Skeletal muscle tissue (tissue), 4 donors: ENCODE results near the gene FNDC3B. TPM values are rescaled to one million over a fixed set of nuclear protein-coding genes. Genes with fewer than 3 reads are reported as not detected.
A peak's percentile ranks its signal among the peaks of the same experiment; 100 is the strongest.

Experiments
- H3K27ac ChIP-seq: one replicate; pipeline ENCODE4 v1.7.0; 2013; ENCODE audit warnings: mild to moderate bottlenecking, low read depth, low read length, inconsistent platforms
- H3K27me3 ChIP-seq, 3 donors: one replicate each; pipeline ENCODE4 v1.7.0; 2013; ENCODE audit warnings: low read length in 3 of 3; ENCODE audit not compliant: control insufficient read depth in 3 of 3, insufficient read depth in 3 of 3
- H3K36me3 ChIP-seq, 3 donors: one replicate each; pipeline ENCODE4 v1.7.0; 2013; ENCODE audit warnings: low read length in 3 of 3; ENCODE audit not compliant: control insufficient read depth in 3 of 3, insufficient read depth in 3 of 3
- H3K4me1 ChIP-seq, 3 donors: one replicate each; pipeline ENCODE4 v1.7.0; 2013; ENCODE audit warnings: low read length in 3 of 3, mild to moderate bottlenecking in 3 of 3; ENCODE audit not compliant: control insufficient read depth in 3 of 3, insufficient read depth in 3 of 3
- H3K4me3 ChIP-seq, 3 donors: one replicate each; pipeline ENCODE4 v1.7.0; 2013; ENCODE audit warnings: low read length in 3 of 3
- H3K9ac ChIP-seq, 3 donors: one replicate each; pipeline ENCODE4 v1.7.0; 2013; ENCODE audit warnings: low read length in 3 of 3, mild to moderate bottlenecking in 3 of 3, moderate library complexity in 2 of 3, low read depth in 1 of 3
- H3K9me3 ChIP-seq, 3 donors: one replicate each; pipeline ENCODE4 v1.7.0; 2013; ENCODE audit warnings: low read length in 3 of 3; ENCODE audit not compliant: control insufficient read depth in 3 of 3
- total RNA-seq: library from RNA; depleted of rRNA; stranded (reverse); fragments of >200 nt; gene quantifications from one replicate; pipeline ENCODE4 v1.2.3, GENCODE V29; 2014
- donor health status: Osteomylitis.

FNDC3B gene
- total RNA-seq, 1 donor from 2014 or later: 140 TPM

DNA sequence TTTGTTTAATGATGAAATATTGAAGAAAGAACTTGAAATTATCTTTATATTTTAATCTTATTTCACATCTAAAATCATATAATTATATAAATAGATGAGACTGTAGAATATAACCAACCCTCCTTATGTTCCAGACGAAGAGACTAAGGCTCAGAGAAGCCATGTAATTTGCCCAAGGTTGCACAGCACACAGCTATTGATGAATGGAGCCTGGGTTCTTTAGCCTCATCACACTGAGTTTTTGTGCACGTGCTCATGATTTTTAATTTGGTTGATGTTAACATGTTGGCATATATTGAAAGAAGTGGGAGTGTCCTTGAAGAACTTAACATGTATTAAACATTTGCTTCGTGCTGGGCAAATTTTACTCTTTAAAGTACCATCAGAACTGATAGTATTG, 151.6 kb downstream of the FNDC3B start:
- Histone ChIP-seq H3K4me1 (peaks cover 6 to 10% (median 8%) of the 10 kb centered on the region in 3 donors), H3K9ac (no peak overlapping the region), H3K36me3 (no peaks in the 10 kb centered on the region), H3K9me3 (no peaks in the 10 kb centered on the region), H3K27ac (no peak overlapping the region), H3K27me3 (no peaks in the 10 kb centered on the region), H3K4me3 (no peak overlapping the region)

DNA sequence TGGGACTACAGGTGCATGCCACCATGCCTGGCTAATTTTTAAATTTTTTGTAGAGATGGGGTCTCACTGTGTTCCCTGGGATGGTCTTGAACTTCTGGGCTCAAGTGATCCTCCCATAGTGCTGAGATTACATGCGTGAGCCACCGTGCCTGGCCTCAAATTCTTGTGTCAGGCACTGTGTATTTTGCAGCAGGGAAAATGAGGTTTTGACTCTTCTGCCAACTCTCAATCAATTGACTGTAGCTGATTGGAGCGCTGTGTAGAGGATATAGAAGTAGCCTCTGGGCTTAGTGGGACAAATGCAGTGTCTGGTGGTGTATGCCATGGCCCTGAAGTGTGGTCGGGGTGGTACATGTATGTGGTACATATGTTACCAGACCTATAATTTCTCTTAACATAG, 152.3 kb downstream of the FNDC3B start:
- H3K4me1 ChIP-seq: peaks cover 6 to 10% (median 8%) of the 10 kb centered on the region in 3 donors
- no peak overlapping the region for H3K9ac ChIP-seq
- H3K9me3 ChIP-seq: no peaks in the 10 kb centered on the region
- no peak overlapping the region for H3K4me3 ChIP-seq
- H3K27ac ChIP-seq: no peak overlapping the region
- H3K27me3 ChIP-seq: no peaks in the 10 kb centered on the region
- H3K36me3 ChIP-seq: no peaks in the 10 kb centered on the region

DNA sequence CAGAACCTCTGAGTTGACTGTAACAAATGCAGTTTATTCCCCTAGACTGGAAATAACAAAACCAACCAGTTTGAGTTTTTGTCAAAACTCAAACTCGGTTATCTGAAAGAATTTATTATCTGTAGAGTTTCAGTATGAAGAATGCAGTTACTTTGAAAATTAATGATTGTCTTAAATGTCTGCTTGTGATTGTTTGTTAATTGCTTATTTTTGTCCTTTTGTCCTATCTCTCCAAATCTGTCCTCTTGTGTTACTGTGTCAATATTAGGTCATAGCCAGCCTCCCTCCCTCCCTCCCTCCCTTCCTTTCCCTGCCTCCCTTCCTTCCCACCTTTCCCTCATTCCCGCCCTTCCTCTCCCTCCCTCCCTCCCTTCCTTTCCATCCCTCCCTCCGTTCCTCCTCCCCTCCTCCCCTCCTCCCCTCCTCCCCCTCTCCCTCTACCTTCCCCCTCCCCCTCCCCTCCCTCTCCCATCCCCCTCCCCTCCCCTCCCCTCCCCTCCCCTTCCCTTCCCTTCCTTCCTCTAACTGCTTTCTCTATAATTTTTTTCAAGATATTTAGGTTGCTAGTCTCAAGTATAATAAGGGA, 153.5 kb downstream of the FNDC3B start:
- no peak overlapping the region for H3K4me3 ChIP-seq
- no peak overlapping the region for H3K27ac ChIP-seq
- H3K27me3 ChIP-seq: no peaks in the 10 kb centered on the region
- no peaks in the 10 kb centered on the region for H3K9me3 ChIP-seq
- H3K36me3 ChIP-seq: no peaks in the 10 kb centered on the region
- H3K9ac ChIP-seq: no peak overlapping the region
- H3K4me1 ChIP-seq: peaks cover 6 to 10% (median 8%) of the 10 kb centered on the region in 3 donors

DNA sequence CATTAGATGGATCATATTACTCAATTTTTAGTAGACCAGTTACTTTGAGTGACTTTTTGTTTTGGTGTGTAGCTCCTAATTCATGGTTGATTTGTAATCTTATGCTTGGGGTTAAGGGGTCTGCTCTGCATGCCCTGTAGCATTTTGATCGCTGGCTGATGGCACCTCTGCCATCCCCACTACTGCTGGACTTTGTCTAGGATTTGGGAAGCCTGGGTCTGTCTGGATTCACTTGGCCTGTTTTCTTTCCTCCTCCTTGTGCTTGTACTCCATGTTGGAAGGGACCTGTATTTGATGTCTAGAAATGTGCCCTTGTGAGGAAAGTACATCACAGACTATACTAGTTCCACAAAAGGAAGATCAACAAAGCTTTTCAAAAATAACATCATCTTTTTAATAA, 154.1 kb downstream of the FNDC3B start:
- Histone ChIP-seq H3K27ac (no peak overlapping the region), H3K4me1 (peaks cover 6 to 10% (median 8%) of the 10 kb centered on the region in 3 donors), H3K9ac (no peak overlapping the region), H3K9me3 (no peaks in the 10 kb centered on the region), H3K4me3 (no peak overlapping the region), H3K36me3 (no peaks in the 10 kb centered on the region), H3K27me3 (no peaks in the 10 kb centered on the region)

- Histone ChIP-seq H3K4me1 (peaks cover 6 to 9% (median 9%) of the 10 kb centered on the region in 3 donors), H3K4me3 (no peak overlapping the region), H3K9ac (no peak overlapping the region), H3K9me3 (no peaks in the 10 kb centered on the region), H3K27ac (no peak overlapping the region), H3K27me3 (no peaks in the 10 kb centered on the region), H3K36me3 (no peaks in the 10 kb centered on the region)
Measured at GRCh38 chr3:172194702-172195406, 155.5 kb downstream of the FNDC3B start.

DNA sequence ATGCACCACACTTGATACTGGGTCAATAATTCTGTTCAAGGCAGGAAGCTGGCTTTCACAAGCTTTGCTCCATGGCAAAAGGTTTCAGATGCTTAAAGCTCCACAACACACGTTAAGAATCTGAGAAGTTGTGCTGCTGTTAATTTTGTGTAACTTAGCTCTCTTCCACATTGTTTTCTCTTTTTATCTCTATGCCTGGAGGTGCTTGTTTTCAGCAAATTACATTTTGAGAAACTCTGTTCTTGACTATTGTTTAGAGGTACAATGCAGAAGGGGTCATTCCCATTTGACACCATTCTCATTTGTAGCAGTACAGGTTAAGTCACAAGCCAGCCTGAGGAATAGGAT, 156.0 kb downstream of the FNDC3B start:
- Histone ChIP-seq H3K4me3 (no peak overlapping the region), H3K36me3 (no peaks in the 10 kb centered on the region), H3K4me1 (peaks cover 4 to 10% (median 7%) of the 10 kb centered on the region in 3 donors), H3K9ac (no peak overlapping the region), H3K9me3 (no peaks in the 10 kb centered on the region), H3K27me3 (no peaks in the 10 kb centered on the region), H3K27ac (no peak overlapping the region)

GRCh38 chr3:172197344-172197743, 158.0 kb downstream of the FNDC3B start:
- Histone ChIP-seq H3K9ac (no peak overlapping the region), H3K36me3 (no peaks in the 10 kb centered on the region), H3K27ac (no peak overlapping the region), H3K4me3 (no peak overlapping the region), H3K27me3 (no peaks in the 10 kb centered on the region), H3K9me3 (no peaks in the 10 kb centered on the region), H3K4me1 (peaks cover 13 to 20% (median 19%) of the 10 kb centered on the region in 3 donors)

DNA sequence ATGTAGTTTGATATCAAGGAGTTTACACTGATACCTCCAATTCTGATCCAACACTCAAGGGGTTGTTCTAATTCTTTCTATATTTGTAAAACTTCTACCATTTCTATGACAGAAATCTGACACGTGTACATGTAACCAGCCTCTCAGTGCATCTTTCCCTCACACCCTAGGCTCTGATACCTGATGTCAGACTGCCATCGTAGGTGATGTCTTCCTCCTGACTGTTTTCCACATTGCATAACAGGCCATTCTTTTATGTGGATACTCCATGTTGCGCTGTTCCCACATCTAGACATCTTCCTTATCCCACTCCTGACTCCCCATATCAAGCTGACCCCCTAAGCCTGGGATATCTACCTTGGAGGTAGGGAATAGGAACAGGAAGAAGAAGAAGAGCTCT, 159.1 kb downstream of the FNDC3B start:
- H3K27me3 ChIP-seq: no peaks in the 10 kb centered on the region
- no peak overlapping the region for H3K27ac ChIP-seq
- H3K36me3 ChIP-seq: no peaks in the 10 kb centered on the region
- H3K4me3 ChIP-seq: no peak overlapping the region
- H3K9me3 ChIP-seq: no peaks in the 10 kb centered on the region
- no peak overlapping the region for H3K9ac ChIP-seq
- peaks cover 13 to 25% (median 22%) of the 10 kb centered on the region in 3 donors for H3K4me1 ChIP-seq

DNA sequence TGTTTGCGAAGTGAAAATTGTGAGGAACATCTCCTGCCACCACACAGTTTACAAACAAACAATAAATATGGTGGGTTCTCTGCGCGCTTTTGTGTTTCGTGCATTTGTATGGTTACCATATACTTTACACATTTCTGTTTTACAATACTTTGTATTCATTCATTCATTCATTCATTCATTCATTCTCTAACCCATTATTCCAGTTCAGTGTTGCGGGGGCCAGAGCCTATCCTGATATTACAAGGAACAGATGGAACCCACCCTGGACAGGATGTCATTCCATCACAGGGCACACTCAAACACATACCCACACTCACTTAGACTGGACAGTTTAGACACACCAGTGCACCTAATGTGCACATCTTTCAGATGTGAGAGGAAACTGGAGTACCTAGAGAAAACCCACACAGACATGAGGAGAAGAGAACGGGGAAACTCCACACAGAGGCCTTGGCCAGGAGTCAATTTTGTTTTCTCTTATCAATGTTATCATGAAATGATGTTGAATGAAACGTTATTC, 160.5 kb downstream of the FNDC3B start:
- H3K9me3 ChIP-seq: no peaks in the 10 kb centered on the region
- H3K4me3 ChIP-seq: no peak overlapping the region
- no peaks in the 10 kb centered on the region for H3K27me3 ChIP-seq
- H3K27ac ChIP-seq: no peak overlapping the region
- no peak overlapping the region for H3K9ac ChIP-seq
- H3K4me1 ChIP-seq: peaks cover 16 to 32% (median 32%) of the 10 kb centered on the region in 3 donors
- H3K36me3 ChIP-seq: no peaks in the 10 kb centered on the region

DNA sequence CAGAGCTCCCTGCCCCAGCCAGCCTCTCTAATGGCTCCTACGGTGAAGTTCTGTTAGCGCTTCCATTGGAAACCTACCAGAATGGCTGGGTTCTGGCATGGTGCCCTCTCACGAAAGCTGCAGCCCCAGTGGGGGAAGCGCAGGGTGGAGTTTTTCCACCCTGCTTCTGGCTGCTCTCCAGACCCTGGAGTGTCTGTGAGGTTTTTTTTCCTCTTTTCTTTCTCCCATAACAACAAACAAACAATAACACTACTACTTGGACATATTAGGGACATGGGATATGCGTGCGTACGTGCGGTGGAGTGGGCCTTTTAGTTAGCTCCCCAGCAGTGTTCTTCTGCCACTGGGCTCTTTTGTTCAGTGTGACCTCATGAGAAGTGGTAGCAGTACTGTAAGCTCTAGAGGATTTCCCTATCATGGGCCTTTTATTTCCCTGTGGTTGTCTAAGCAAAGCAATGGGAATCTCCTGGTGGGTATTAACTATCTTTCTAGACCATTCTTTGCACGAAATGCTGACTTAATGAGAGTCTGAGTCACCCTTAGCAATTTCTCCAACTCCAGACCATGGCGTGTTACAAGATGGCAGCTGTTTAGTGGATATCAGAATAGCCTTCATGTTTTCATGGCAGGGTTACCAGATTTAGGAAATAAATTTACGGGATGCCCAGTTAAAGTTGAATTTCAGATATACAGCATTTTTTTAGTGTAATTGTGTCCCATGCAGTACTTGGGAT, 161.9 kb downstream of the FNDC3B start:
- H3K9ac ChIP-seq: peak overlapping the region in 1 of 3 donors; percentile 21
- H3K36me3 ChIP-seq: no peaks in the 10 kb centered on the region
- peak overlapping the region in 2 of 3 donors; percentile 16 to 40 for H3K4me3 ChIP-seq
- H3K27me3 ChIP-seq: no peaks in the 10 kb centered on the region
- H3K27ac ChIP-seq: peak overlapping the region; percentile 79
- H3K9me3 ChIP-seq: no peaks in the 10 kb centered on the region
- peaks cover 12 to 28% (median 25%) of the 10 kb centered on the region in 3 donors for H3K4me1 ChIP-seq
